NCI-H510A (cell line): ENCODE results near the gene NCOA7.
"Not testable (repeated sequence)": the region's sequence is repeated elsewhere in the genome, so short reads cannot be mapped to it uniquely, and the experiment has no call there.

ENCODE experiments used
- DNase-seq: peaks from one replicate; lab custom pipeline; 2025; lab: John Stamatoyannopoulos, UW

NCOA7 gene

DNA sequence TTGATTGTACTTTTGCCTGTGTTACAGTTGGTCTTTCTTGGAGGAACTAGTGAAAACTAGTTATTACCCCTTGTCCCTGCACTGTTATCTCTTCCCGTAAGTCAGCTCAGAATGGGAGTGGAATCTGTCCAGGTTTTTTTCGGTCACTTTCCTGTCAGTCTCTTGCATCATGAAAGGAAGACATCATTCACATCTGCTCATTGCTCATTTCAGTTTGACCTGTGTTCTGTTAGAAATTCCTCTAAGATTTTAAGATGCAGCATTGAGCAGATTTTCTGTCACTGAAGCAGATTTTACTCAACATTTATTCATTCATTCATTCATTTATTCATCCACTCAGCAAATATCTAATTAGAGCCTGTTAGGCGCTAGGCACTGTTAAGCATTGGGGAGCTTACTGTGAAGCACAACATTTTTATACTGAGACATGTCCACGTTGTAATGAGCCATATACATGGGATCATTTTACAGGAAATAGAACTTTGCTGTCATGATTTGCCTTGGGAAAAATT is 132.7 kb downstream of the NCOA7 start:
- DNase-seq = no peak

GRCh38 chr6:125924169-125924568 is 133.4 kb downstream of the NCOA7 start:
- DNase-seq = no peak

- DNase-seq = no peak
Measured at GRCh38 chr6:125924697-125925358, 134.1 kb downstream of the NCOA7 start.

DNA sequence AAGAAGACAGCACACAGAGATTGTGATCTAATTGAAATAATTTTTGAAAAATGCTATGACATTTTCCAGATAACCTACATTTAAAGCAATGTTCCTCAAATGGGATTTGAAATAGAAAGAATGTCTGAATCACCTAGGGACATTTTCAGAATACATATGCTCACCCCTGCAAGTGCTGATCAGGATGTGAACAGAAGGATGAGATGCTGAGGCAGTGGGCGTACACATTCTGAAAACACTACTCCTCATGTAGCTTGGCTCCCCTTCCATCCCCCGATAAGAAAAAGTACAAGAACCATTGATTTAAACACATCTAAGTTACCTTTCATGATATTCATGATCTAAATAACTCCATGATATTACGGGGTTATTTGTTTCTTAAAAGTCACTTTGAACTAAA is 136.0 kb downstream of the NCOA7 start:
- DNase-seq = no peak

- DNase-seq = no peak
Measured at GRCh38 chr6:125927761-125928160, 137.0 kb downstream of the NCOA7 start.

- no peak for DNase-seq
Measured at GRCh38 chr6:125930765-125931418, 140.1 kb downstream of the NCOA7 start.

DNA sequence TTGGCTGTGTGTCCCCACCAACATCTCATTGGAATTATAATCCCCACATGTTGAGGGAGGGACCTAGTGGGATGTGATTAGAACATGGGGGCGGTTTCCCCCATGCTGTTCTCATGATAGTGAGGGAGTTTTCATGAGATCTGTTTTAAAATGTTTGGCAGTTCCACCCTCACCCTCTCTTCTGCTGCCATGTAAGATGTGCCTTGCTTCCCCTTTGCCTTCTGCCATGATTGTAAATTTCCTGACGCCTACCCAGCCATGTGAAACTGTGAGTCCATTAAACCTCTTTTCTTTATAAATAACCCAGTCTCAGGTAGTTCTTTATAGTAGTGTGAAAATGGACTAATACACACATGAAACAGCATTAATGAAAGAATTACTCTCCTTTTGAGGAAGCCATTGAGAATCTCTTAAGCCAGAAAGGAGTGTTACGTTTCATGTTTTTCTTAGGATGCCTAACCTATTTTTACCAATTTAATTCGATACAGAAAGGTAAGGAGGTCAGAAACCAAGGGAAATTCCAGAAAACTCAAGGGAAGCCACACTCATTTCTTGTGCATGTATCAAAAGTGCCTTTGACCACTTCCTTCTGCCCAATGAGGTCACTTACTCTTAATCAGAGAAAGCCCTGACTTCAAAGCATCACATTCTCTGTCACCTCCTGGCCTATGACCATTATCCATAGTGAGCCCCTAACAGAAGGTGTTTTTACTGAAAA is 141.1 kb downstream of the NCOA7 start:
- DNase-seq = no peak

GRCh38 chr6:125932451-125932795 is 141.7 kb downstream of the NCOA7 start:
- DNase-seq = no peak

GRCh38 chr6:125935520-125935919 is 144.8 kb downstream of the NCOA7 start:
- not testable (repeated sequence) for DNase-seq

DNA sequence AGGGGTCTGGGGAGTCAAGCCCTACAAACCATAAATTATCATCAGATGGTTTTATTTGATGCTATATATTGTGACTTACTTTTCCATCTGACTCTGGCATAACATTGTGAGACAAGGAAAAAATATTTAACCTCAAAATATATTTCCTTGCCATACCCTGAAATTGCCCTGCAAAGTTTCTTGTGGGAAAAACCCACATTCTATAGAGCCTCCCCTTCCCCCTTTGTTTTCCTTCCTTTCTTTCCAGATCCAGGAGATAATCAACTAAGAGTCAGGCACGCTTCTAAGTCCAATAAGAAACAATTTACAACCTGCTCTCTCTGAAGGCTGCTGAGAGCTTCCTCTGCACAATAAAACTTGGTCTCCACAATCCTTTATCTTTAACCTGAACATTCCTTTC is 148.3 kb downstream of the NCOA7 start:
- no peak for DNase-seq

DNA sequence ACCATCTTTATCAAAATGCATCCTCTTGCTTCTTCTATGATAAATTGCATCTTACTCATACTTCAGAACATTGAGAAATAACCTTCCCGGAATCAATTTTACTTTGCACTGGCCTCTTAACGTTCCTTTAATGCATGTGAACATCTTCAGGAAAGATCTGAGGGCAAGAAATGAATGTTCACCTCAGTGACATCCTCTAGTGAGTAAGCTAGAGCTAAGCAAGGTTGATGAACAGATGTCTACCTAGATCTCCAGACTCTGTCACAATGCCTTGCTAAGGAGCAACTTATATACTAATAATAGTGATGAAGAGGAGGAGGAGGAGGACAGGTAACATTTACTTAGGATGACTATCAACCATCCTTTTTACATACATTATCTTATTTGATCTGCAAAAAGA is 149.0 kb downstream of the NCOA7 start:
- DNase-seq = no peak

DNA sequence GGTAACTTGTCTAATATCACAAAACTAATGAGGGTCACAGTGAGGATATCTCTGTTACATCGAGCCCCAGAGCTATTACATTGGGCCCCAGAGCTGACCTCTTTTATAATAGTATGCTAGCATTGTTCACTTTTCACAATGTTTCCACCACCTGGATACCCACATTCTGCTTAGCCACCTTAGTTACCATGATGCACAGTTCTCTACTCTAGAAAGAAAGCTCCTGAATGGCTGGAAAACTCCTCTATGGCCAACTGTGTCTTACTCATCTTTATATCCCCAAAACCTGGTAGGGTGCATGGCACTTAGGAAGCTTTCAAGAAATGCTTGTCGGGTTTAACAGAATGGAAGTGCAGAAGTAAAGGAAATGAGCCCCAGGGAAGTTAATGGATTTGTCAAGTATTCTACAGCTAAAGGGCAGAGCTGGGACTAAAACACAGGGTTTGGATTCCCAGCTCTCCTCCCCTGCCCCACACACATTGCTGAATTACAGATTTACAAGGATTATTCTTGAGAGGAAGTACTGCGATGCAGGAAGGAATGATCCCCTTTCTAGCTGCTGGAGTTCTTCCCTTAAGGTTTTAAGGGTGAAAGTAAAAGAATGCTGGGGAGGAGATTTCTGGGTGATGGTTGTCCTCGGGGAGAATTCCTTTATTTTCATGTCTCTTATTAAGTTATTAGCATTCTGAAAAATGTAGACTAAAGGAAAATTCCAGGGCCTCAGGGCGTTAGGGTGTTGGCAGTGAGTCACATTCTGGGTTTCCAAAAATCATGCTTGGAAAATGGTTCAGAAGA is 149.7 kb downstream of the NCOA7 start:
- DNase-seq = no peak

DNA sequence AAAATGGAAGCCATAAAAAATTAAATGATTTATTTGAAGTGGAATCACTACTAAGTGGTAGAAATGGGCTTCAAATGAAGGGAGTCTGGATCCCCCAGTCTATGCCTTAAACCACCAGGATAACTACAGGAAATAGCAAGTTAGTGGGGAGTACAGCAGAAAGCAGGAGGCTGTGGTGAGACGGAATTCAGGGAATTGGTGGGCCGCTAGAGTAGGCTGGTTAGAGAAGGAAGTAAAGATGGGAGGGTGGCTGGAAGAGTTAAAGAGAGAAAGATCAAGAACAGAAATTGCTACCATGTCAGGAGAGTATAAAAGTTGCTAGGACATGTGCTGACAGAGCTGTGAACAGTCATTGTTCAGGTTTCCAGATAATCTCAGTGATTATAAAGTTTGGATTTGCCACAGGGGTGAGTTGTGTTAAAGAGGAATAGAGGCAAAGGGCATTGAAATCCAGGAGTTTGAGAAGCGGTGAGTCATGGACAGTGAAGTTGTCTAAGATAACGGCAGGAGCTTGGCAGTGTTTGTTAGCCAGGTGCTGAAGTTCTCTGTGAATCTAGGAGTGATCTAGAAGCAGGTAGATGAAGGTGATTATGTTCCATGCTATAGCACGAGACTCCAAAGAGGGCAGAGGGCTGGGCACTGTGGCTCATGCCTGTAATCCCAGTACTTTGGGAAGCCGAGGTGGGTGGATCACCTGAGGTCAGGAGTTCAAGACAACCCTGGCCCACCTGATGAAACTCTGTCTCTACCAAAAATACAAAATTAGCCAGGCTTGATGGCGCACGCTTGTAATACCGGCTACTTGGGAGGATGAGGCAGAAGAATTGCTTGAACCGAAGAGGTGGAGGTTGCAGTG is 152.1 kb downstream of the NCOA7 start:
- no peak for DNase-seq

GRCh38 chr6:125943528-125944433 is 153.0 kb downstream of the NCOA7 start:
- no peak for DNase-seq

GRCh38 chr6:125944434-125944816 is 153.7 kb downstream of the NCOA7 start:
- no peak for DNase-seq

DNA sequence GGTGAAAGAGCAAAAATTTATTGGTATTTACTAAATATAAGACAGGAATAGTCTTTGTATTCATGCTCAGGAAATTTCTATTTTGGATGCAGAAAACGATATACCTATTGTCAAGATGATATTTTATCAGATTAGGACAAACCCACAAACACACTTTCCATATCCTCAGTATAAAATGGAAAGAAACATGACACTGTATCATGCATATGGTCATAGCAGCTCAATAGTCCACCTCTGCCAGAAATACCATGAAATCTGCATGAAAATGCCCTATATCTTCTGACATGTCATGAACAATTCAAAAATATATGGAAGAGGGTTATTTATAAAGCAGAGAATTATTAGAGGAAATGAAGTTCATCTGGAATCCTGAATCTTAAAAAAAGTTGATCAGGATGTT is 154.1 kb downstream of the NCOA7 start:
- DNase-seq = no peak

DNA sequence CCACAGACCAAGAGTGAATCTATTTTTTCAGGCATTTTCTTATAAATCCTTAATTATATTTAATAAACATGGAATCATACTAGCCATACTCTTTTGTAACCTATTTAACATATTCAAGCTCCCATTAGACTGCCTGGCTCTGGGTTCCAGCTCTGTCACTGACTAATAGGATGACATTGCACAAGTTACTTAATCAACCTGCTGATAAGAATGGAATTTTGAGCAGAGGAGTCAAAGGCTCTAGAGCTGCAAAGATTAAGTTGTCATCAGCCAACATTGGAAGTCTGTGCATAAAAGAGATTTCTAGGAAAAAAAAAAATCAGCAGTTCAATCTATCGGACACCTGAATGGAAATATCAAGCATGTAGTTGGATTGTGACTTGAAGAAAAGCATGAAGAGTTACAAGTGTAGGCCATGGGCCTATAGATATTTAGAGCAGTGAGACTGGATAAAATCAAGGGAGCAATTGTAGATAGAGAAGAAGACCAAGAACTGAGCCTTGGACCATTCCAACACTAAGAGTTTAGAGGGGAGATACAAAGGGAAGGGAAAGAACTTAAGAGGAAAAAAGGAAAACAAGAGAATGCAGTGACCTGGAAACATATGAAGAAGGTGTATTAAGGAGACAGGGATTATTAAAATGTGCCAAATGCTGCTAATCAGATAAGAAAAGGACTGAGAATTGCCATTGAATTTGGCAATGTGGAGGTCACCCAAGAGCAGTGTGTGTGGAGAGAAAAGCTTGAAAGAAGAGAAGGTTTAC is 154.8 kb downstream of the NCOA7 start:
- no peak for DNase-seq

- DNase-seq = no peak
Measured at GRCh38 chr6:125947615-125948014, 156.9 kb downstream of the NCOA7 start.

DNA sequence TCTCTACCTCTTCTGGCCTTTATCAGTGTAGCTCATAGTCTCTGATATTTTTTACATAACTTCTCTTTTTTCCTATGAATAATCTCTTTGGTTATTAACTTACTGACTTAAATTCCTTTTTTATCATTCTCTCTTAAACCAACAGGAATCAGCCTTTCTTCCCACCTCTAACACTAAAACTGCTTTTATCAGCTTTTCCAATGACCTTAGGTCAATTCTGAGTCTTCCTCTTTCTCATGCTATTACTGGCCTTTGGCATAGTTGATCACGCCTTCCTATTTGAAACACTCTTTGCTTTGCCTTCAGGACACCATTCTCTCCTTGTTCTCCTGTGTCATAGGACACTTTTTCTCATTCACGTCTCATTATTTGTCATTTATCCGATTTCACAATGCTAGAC is 157.7 kb downstream of the NCOA7 start:
- no peak for DNase-seq

DNA sequence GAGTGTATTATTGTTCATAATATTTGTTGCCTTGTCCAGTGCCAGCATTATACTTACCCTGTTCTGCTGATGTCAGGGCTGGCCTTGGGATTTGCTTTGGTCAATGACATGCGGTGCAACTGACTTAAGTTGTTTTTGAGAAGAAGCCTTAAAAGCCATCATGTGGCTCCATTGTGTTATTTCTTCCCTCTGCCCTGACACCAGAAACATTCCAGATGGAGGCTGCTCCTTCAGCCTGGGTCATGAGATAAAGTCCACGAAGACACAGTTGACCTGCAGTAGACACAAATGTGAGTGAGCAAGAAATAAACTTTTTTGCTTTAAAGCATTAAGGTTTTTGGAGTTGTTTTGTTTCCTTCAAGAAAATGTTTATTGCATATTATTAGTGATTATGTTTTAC is 158.3 kb downstream of the NCOA7 start:
- no peak for DNase-seq
